GM15510 (cell line): Measurements from ENCODE around the gene GRHPR.

Experiments used
- POLR2A ChIP-seq: IDR thresholded peaks from 3 replicates; pipeline ENCODE4 v1.6.1; 2011; ENCODE audit warnings: borderline replicate concordance; ENCODE audit not compliant: insufficient read length; ENCODE audit errors: extremely low read depth

The GRHPR gene

GRCh38 chr9:37445832-37446231, 23.3 kb downstream of the GRHPR start:
- no peak for TF ChIP-seq POLR2A

- TF ChIP-seq POLR2A, result no peak
Observed at GRCh38 chr9:37446401-37446800, 23.9 kb downstream of the GRHPR start.

- no peak for TF ChIP-seq POLR2A
Observed at GRCh38 chr9:37447111-37447510, 24.6 kb downstream of the GRHPR start.

- TF ChIP-seq POLR2A, result no peak
Observed at GRCh38 chr9:37449862-37450632, 27.6 kb downstream of the GRHPR start.

GRCh38 chr9:37451628-37452027, 29.1 kb downstream of the GRHPR start:
- no peak for TF ChIP-seq POLR2A

GRCh38 chr9:37452611-37453010, 30.1 kb downstream of the GRHPR start:
- TF ChIP-seq POLR2A, result no peak

- TF ChIP-seq POLR2A, result no peak
Observed at GRCh38 chr9:37453827-37454226, 31.3 kb downstream of the GRHPR start.

GRCh38 chr9:37454238-37454637, 31.7 kb downstream of the GRHPR start:
- no peak for TF ChIP-seq POLR2A

GRCh38 chr9:37455884-37456647, 33.6 kb downstream of the GRHPR start:
- TF ChIP-seq POLR2A, result no peak

GRCh38 chr9:37456817-37457216, 34.3 kb downstream of the GRHPR start:
- no peak for TF ChIP-seq POLR2A

- no peak for TF ChIP-seq POLR2A
Observed at GRCh38 chr9:37464006-37464405, 41.5 kb downstream of the GRHPR start.

- peak; percentile 58 for TF ChIP-seq POLR2A
Observed at GRCh38 chr9:37464426-37465248, 42.1 kb downstream of the GRHPR start.

GRCh38 chr9:37465249-37466036, 42.9 kb downstream of the GRHPR start, which contains the start of gene ZBTB5:
Gene ZBTB5, minus strand, starts transcription at chr9:37465450. Its CDS starts 22,899 bp downstream, at chr9:37442551.
- TF ChIP-seq POLR2A, result peak; percentile 66

GRCh38 chr9:37466037-37466709, 43.7 kb downstream of the GRHPR start:
- TF ChIP-seq POLR2A, result peak; percentile 45
